ENCODE measurements around the gene POLR1A.

DNA sequence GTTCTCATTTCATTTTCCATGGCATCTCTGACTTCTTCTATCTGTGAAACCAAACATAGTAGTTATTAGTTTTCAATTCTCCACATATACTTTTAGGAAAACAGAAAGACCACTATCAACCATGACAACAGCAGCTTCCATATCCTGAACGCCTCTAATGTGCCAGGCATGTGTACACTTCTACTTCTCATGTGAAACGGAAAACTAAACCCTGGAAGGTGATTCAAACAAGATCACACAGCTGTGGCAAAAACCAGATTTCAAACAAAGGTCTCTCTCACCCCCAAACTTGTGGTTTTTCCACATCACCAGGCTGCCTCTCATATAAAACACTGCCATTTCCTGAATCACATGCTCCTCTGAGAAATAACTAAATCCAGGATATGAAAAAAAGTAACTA lies 42.1 kb upstream of the POLR1A start:
- no peak for TF ChIP-seq CTCF (conservative IDR thresholded peaks at IDR 0.05; ENCODE audit: low read length)
- no peak for TF ChIP-seq EZH2phosphoT487 (IDR thresholded peaks at IDR 0.05; ENCODE audit: borderline replicate concordance)

Measured in Loucy (cell line).